Testis (tissue), 3 donors: ENCODE measurements around the gene STOX2. TPM values are rescaled to one million over a fixed set of nuclear protein-coding genes. Genes with fewer than 3 reads are reported as not detected.

Source experiments
- DNase-seq: peaks from one replicate; pipeline ENCODE4 v3.0.0-alpha.2; 2019
- H3K27ac ChIP-seq, 2 donors: fragments of 200-600 bp; sonication (generic); one replicate each; pipeline ENCODE4 v1.5.1; 2019
- H3K27me3 ChIP-seq: fragments of 200-600 bp; sonication (generic); one replicate; pipeline ENCODE4 v1.5.1; 2019
- H3K36me3 ChIP-seq: fragments of 200-600 bp; sonication (generic); one replicate; pipeline ENCODE4 v1.5.1; 2017; ENCODE audit warnings: low read depth; ENCODE audit errors: missing control alignments
- H3K4me1 ChIP-seq: fragments of 200-600 bp; sonication (generic); one replicate; pipeline ENCODE4 v1.5.1; 2019
- H3K4me3 ChIP-seq, 2 donors: fragments of 200-600 bp; sonication (generic); one replicate each; pipeline ENCODE4 v1.5.1; 2017 to 2019
- H3K9me3 ChIP-seq: fragments of 200-600 bp; sonication (generic); one replicate; pipeline ENCODE4 v1.5.1; 2017
- POLR2A ChIP-seq: fragments of 450-650 bp; IDR thresholded peaks from one replicate; pipeline ENCODE4 v1.6.1; 2017; ENCODE audit warnings: antibody characterized with exemption, mild to moderate bottlenecking, moderate library complexity
- WGBS, 2 donors: methylation state at CpG; one replicate each; pipeline ENCODE4 v1.1.5; 2018; 5-methylcytosine and 5-hydroxymethylcytosine counted together
- intact Hi-C: fragments of 100-400 bp; cut with DNase I; formaldehyde crosslinking; loops from one replicate; pipeline ENCODE4 v1.15.1; 2023; ENCODE audit warnings: low total_unique reads
- polyA plus RNA-seq: library from polyadenylated mRNA; stranded (reverse); fragments of 350-450 nt; fragmentation: Illumina TruSeq; extraction: RNeasy Lipid Tissue Mini Kit (QIAGEN cat#74804); gene quantifications from one replicate; pipeline ENCODE4 v1.2.3, GENCODE V29; 2014; ENCODE audit warnings: low read depth, low replicate concordance; ENCODE audit not compliant: insufficient read depth
- total RNA-seq, 2 donors: library from RNA; depleted of rRNA; stranded (reverse); fragments of >200 nt; gene quantifications; one replicate each; pipeline ENCODE4 v1.2.3, GENCODE V29; 2016
- TF ChIP-seq, protein P1 (sequence below), 3 experiments: fragments of 450-650 bp in 2 of 3; fragments of 200-600 bp in 1 of 3; sonication (generic) in 1 of 3; IDR thresholded peaks; one replicate each; pipeline ENCODE4 v1.5.1; 2016 to 2019; ENCODE audit warnings: antibody characterized with exemption in 3 of 3, mild to moderate bottlenecking in 2 of 3, moderate library complexity in 1 of 3

The STOX2 gene
- total and polyA plus RNA-seq, 3 donors from 2014 or later: 5.8 to 17.7 (median 15.2) TPM

GRCh38 chr4:183966371-183966770 is 61.3 kb downstream of the STOX2 start:
- WGBS, 2 donors: 91 to 95% methylated on average over 8 of the region's 8 CpGs
- no peaks in the 10 kb centered on the region for H3K4me1 ChIP-seq
- no peak overlapping the region for H3K4me3 ChIP-seq
- no peaks in the 10 kb centered on the region for H3K36me3 ChIP-seq
- DNase-seq: no peak
- intact Hi-C loops: no loop called here
- no peaks in the 10 kb centered on the region for H3K9me3 ChIP-seq
- H3K27ac ChIP-seq: no peak overlapping the region
- no peak for TF ChIP-seq POLR2A
- TF ChIP-seq, protein P1, sequence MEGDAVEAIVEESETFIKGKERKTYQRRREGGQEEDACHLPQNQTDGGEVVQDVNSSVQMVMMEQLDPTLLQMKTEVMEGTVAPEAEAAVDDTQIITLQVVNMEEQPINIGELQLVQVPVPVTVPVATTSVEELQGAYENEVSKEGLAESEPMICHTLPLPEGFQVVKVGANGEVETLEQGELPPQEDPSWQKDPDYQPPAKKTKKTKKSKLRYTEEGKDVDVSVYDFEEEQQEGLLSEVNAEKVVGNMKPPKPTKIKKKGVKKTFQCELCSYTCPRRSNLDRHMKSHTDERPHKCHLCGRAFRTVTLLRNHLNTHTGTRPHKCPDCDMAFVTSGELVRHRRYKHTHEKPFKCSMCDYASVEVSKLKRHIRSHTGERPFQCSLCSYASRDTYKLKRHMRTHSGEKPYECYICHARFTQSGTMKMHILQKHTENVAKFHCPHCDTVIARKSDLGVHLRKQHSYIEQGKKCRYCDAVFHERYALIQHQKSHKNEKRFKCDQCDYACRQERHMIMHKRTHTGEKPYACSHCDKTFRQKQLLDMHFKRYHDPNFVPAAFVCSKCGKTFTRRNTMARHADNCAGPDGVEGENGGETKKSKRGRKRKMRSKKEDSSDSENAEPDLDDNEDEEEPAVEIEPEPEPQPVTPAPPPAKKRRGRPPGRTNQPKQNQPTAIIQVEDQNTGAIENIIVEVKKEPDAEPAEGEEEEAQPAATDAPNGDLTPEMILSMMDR (IDR thresholded peaks at IDR 0.05): no peak
- H3K27me3 ChIP-seq: no peaks in the 10 kb centered on the region

DNA sequence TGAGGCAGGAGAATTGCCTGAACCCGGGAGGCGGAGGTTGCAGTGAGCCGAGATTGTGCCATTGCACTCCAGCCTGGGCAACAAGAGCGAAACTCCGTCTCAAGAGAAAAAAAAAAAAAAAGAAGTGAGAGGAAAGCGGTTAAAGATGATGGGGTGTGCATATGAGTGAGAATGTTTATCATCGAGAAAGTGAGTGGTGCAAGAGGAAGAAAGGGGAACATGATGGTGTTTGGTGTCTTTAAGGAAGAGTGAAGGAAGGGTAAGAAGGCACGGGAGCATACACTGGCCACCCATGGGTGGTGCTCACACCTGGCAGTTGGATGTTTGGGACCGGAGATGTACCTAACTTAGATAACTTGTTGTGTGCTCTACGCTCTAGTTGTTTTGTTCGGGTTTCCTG is 62.2 kb downstream of the STOX2 start:
- TF ChIP-seq, protein P1 (IDR thresholded peaks at IDR 0.05): no peak
- no peak for TF ChIP-seq POLR2A
- no peak for DNase-seq
- H3K4me3 ChIP-seq: no peak overlapping the region
- H3K4me1 ChIP-seq: no peaks in the 10 kb centered on the region
- H3K27ac ChIP-seq: no peak overlapping the region
- 94 to 97% methylated on average over 11 of the region's 11 CpGs for WGBS, 2 donors
- intact Hi-C loops: no loop called here
- no peaks in the 10 kb centered on the region for H3K9me3 ChIP-seq
- no peaks in the 10 kb centered on the region for H3K36me3 ChIP-seq
- H3K27me3 ChIP-seq: no peaks in the 10 kb centered on the region

DNA sequence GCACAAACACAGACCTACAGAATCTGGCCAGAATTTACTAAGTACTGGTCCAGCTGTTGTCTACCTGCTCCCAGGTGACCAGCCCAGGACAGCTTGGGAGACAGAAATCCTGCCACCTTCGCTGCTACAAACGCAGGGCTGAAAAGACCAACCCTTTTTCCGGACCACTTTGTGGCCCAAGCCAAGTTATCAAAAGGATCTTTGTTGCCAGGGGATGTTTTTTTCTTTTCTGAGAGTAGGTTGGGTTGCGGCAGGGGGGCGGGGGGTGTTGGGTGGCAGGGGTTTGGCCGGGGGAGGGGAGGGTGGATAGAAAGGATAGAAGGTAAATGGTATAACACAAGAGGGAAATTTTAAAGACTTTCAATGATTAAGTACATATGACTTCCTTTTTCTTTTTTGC is 63.4 kb downstream of the STOX2 start:
- intact Hi-C loops: no loop called here
- DNase-seq: no peak
- TF ChIP-seq POLR2A: no peak
- TF ChIP-seq, protein P1 (IDR thresholded peaks at IDR 0.05): no peak
- no peaks in the 10 kb centered on the region for H3K27me3 ChIP-seq
- no peaks in the 10 kb centered on the region for H3K4me1 ChIP-seq
- no peak overlapping the region for H3K27ac ChIP-seq
- H3K9me3 ChIP-seq: no peaks in the 10 kb centered on the region
- no peak overlapping the region for H3K4me3 ChIP-seq
- WGBS, 2 donors: 75 to 79% methylated on average over 6 of the region's 6 CpGs
- no peaks in the 10 kb centered on the region for H3K36me3 ChIP-seq

DNA sequence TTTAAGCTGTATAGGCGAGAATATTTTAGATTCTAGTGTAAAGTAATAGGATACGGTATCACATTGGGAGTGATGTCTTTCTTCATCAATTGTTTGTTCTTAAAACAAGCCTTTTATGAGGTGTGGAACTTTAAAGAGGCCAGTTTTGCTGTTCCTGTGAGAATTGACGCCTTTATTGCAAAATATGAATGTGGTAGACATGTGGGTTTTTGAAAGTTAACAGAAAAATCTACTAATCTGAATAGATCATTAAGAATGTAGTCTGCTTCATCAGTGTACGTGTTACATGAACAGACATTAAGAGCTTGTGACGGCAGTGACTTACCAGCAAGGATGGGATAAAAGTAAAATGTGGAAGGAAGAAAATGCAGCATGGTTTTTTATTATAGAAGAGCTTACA is 63.8 kb downstream of the STOX2 start:
- no peak overlapping the region for H3K4me3 ChIP-seq
- TF ChIP-seq POLR2A: no peak
- TF ChIP-seq, protein P1 (IDR thresholded peaks at IDR 0.05): no peak
- WGBS, 2 donors: 88 to 93% methylated on average over 5 of the region's 5 CpGs
- intact Hi-C loops: no loop called here
- H3K4me1 ChIP-seq: no peaks in the 10 kb centered on the region
- H3K27me3 ChIP-seq: no peaks in the 10 kb centered on the region
- no peak for DNase-seq
- no peaks in the 10 kb centered on the region for H3K36me3 ChIP-seq
- no peaks in the 10 kb centered on the region for H3K9me3 ChIP-seq
- H3K27ac ChIP-seq: no peak overlapping the region

GRCh38 chr4:183969596-183969995 is 64.5 kb downstream of the STOX2 start:
- Histone ChIP-seq H3K27ac (no peak overlapping the region), H3K4me3 (no peak overlapping the region), H3K27me3 (no peaks in the 10 kb centered on the region), H3K9me3 (no peaks in the 10 kb centered on the region), H3K36me3 (no peaks in the 10 kb centered on the region), H3K4me1 (no peaks in the 10 kb centered on the region)
- intact Hi-C loops: no loop called here
- TF ChIP-seq, protein P1 (IDR thresholded peaks at IDR 0.05): no peak
- no peak for TF ChIP-seq POLR2A
- DNase-seq: no peak
- WGBS, 2 donors: 92 to 95% methylated on average over 4 of the region's 4 CpGs
